Stomach (tissue), 9 donors: ENCODE data around the gene ILDR2. TPM values are rescaled to one million over a fixed set of nuclear protein-coding genes. Genes with fewer than 3 reads are reported as not detected.

Source experiments
- DNase-seq, 2 donors: peaks; one replicate each; pipeline versions ENCODE4 v3.0.0 to v3.0.0-alpha.2; 2013 to 2019
- H3K27ac ChIP-seq, 5 donors: fragments of 200-600 bp in 4 of 5; sonication (generic) in 4 of 5; one replicate each; pipeline ENCODE4 v1.5.1; 2013 to 2019; ENCODE audit warnings: mild to moderate bottlenecking in 1 of 5, moderate library complexity in 1 of 5
- H3K27me3 ChIP-seq, 3 donors: fragments of 200-600 bp; sonication (generic); one replicate each; pipeline ENCODE4 v1.5.1; 2017 to 2019; ENCODE audit warnings: mixed run types in 1 of 3
- H3K36me3 ChIP-seq, 4 donors: fragments of 200-600 bp; sonication (generic); 1 replicate in 3 of 4; 2 replicates in 1 of 4; pipeline ENCODE4 v1.5.1; 2016 to 2019
- H3K4me1 ChIP-seq, 4 donors: fragments of 200-600 bp; sonication (generic); one replicate each; pipeline ENCODE4 v1.5.1; 2016 to 2019
- H3K4me3 ChIP-seq, 4 donors: fragments of 200-600 bp; sonication (generic) in 3 of 4; one replicate each; pipeline ENCODE4 v1.5.1; 2016 to 2019; ENCODE audit warnings: mild to moderate bottlenecking in 1 of 4
- H3K9me3 ChIP-seq, 4 donors: fragments of 200-600 bp; sonication (generic); one replicate each; pipeline ENCODE4 v1.5.1; 2016 to 2019
- CTCF ChIP-seq, 7 experiments: fragments of 450-650 bp in 4 of 7; fragments of 200-600 bp in 3 of 7; sonication (generic) in 3 of 7; IDR thresholded peaks; one replicate each; pipeline ENCODE4 v1.5.1; 2016 to 2019; ENCODE audit warnings: antibody characterized with exemption in 7 of 7, control low read depth in 2 of 7, mild to moderate bottlenecking in 1 of 7
- EP300 ChIP-seq: sonication (generic); formaldehyde crosslinking; IDR thresholded peaks from one replicate; pipeline ENCODE4 v1.6.1; 2017; ENCODE audit warnings: antibody characterized with exemption
- POLR2A ChIP-seq, 4 donors: fragments of 450-650 bp; IDR thresholded peaks; one replicate each; pipeline ENCODE4 v1.6.1; 2016; ENCODE audit warnings: antibody characterized with exemption in 4 of 4, control low read depth in 2 of 4, mild to moderate bottlenecking in 1 of 4, moderate library complexity in 1 of 4
- POLR2AphosphoS5 ChIP-seq, 3 donors: sonication (generic); formaldehyde crosslinking; IDR thresholded peaks; one replicate each; pipeline ENCODE4 v1.6.1; 2016; ENCODE audit warnings: antibody characterized with exemption in 3 of 3
- WGBS, 5 donors: extraction: QIAGEN DNeasy Blood & Tissue Kit in 3 of 5; methylation state at CpG; one replicate each; pipeline versions ENCODE4 v1.1.5 to v1.1.7; 2013 to 2018; 5-methylcytosine and 5-hydroxymethylcytosine counted together
- intact Hi-C: fragments of 100-400 bp; cut with DNase I; formaldehyde crosslinking; loops from one replicate; pipeline ENCODE4 v1.15.1; 2023; ENCODE audit warnings: low total_unique reads
- polyA plus RNA-seq, 3 donors: library from polyadenylated mRNA; stranded (reverse); fragments of 200-250 nt; gene quantifications; one replicate each; pipeline ENCODE4 v1.2.3, GENCODE V29; 2013
- small RNA-seq, 4 donors: library from RNA; depleted of rRNA; stranded (forward); fragments of <200 nt; gene quantifications; one replicate each; pipeline ENCODE3, GENCODE V24; 2016
- total RNA-seq, 5 donors: library from RNA; depleted of rRNA; stranded (reverse); fragments of >200 nt; gene quantifications; one replicate each; pipeline versions ENCODE4 v1.1.0 to v1.2.3, GENCODE V29; 2014 to 2016
- donor health status: healthy with polysubstance abuse.
- donor health status: Bipolar disorder and iron deficiency.
- donor health status: healthy.

Gene ILDR2
- total and polyA plus RNA-seq, 8 donors: under 0.01 to 0.92 (median 0.14) TPM; not detected in 2

- no peaks in the 10 kb centered on the region for H3K9me3 ChIP-seq
- no peak overlapping the region for H3K27ac ChIP-seq
- intact Hi-C loops: no loop called here
- H3K4me3 ChIP-seq: no peak overlapping the region
- no peak for TF ChIP-seq POLR2AphosphoS5 (IDR thresholded peaks at IDR 0.05)
- no peak for TF ChIP-seq POLR2A (IDR thresholded peaks at IDR 0.05)
- no peak for TF ChIP-seq CTCF (IDR thresholded peaks at IDR 0.05)
- no peak for TF ChIP-seq EP300
- no peaks in the 10 kb centered on the region for H3K27me3 ChIP-seq
- peaks cover 44 to 99% (median 96%) of the 10 kb centered on the region in 4 donors for H3K36me3 ChIP-seq
- no peak for DNase-seq
- 73 to 92% (median 86%) methylated on average over 4 to 5 of the region's 5 CpGs for WGBS, 5 donors
- H3K4me1 ChIP-seq: peaks cover 0 to 19% (median 6%) of the 10 kb centered on the region in 4 donors
These were observed 115.7 kb downstream of the ILDR2 start for GRCh38 chr1:166859597-166859996.

GRCh38 chr1:166858726-166859419 lies 116.5 kb downstream of the ILDR2 start:
- Histone ChIP-seq H3K9me3 (no peaks in the 10 kb centered on the region), H3K27ac (no peak overlapping the region), H3K36me3 (peaks cover 44 to 99% (median 97%) of the 10 kb centered on the region in 4 donors), H3K4me3 (no peak overlapping the region), H3K27me3 (no peaks in the 10 kb centered on the region), H3K4me1 (peaks cover 0 to 24% (median 9%) of the 10 kb centered on the region in 4 donors)
- no peak for DNase-seq
- 68 to 77% (median 70%) methylated on average over 7 of the region's 7 CpGs for WGBS, 5 donors
- no peak for TF ChIP-seq POLR2AphosphoS5 (IDR thresholded peaks at IDR 0.05)
- no peak for TF ChIP-seq EP300
- no peak for TF ChIP-seq POLR2A (IDR thresholded peaks at IDR 0.05)
- no peak for TF ChIP-seq CTCF (IDR thresholded peaks at IDR 0.05)
- intact Hi-C loops: no loop called here

Small RNA genes lying within 50 kb of the gene (small RNA-seq; reads per million reads assigned to genes)
- gene RNA5SP65: 6.6 to 36.0 (median 20.5) reads per million in 4 donors

Other genes starting within 250 kb of the ILDR2 start
- 10 to 100 TPM; 14.7 to 33.8 (median 22.2) TPM for gene POGK, start 136.1 kb downstream of the ILDR2 start, total RNA-seq
- gene POGK, start 136.1 kb downstream of the ILDR2 start, polyA plus RNA-seq: 10 to 100 TPM in 1 of 3 donors, 1 to 10 TPM in 2; 8.1 to 10.7 (median 9.6) TPM
- gene TADA1, start 99.3 kb downstream of the ILDR2 start, total RNA-seq: 10 to 100 TPM in 3 of 5 donors, 1 to 10 TPM in 2; 5.4 to 43.8 (median 13.0) TPM
- 1 to 10 TPM; 6.7 to 7.6 (median 7.1) TPM for gene TADA1, start 99.3 kb downstream of the ILDR2 start, polyA plus RNA-seq
- gene MAEL, start 13.7 kb upstream of the ILDR2 start, total RNA-seq: under 1 TPM in 2 of 5 donors, not detected in 3; 0.45 to 0.58 TPM
- 1 to 10 TPM in 1 of 3 donors, under 1 TPM in 1, not detected in 1; 0.08 to 1.1 TPM for gene MAEL, start 13.7 kb upstream of the ILDR2 start, polyA plus RNA-seq
- 10 to 100 TPM in 1 of 5 donors, 1 to 10 TPM in 1, not detected in 3; 3.9 to 51.3 TPM for gene GPA33, start 114.8 kb upstream of the ILDR2 start, total RNA-seq
- under 1 TPM in 2 of 3 donors, not detected in 1; 0.03 to 0.46 TPM for gene GPA33, start 114.8 kb upstream of the ILDR2 start, polyA plus RNA-seq
- under 1 TPM in 1 of 5 donors, not detected in 4; 0.73 TPM for gene STYXL2, start 118.5 kb upstream of the ILDR2 start, total RNA-seq
- gene STYXL2, start 118.5 kb upstream of the ILDR2 start, polyA plus RNA-seq: not detected
- gene POU2F1, start 245.3 kb upstream of the ILDR2 start, total RNA-seq: 10 to 100 TPM in 4 of 5 donors, 1 to 10 TPM in 1; 4.5 to 36.2 (median 15.8) TPM
- gene POU2F1, start 245.3 kb upstream of the ILDR2 start, polyA plus RNA-seq: 1 to 10 TPM; 1.2 to 1.7 (median 1.7) TPM